ENCODE data around the gene WAPL.

The WAPL gene

GRCh38 chr10:86388119-86388704, 133.4 kb downstream of the WAPL start:
- no peak for DNase-seq (ENCODE audit: low spot score)

- no peak for DNase-seq (ENCODE audit: low spot score)
Measured at GRCh38 chr10:86387178-86387794, 134.3 kb downstream of the WAPL start.

GRCh38 chr10:86385806-86386205, 135.8 kb downstream of the WAPL start:
- no peak for DNase-seq (ENCODE audit: low spot score)
